GM19193 (cell line): ENCODE results near the gene HMGB4.

Source experiments
- POLR2A ChIP-seq: IDR thresholded peaks from 4 replicates; pipeline ENCODE4 v1.6.1; 2011; ENCODE audit not compliant: insufficient read depth, insufficient read length; ENCODE audit errors: extremely low read depth

The HMGB4 gene, protein sequence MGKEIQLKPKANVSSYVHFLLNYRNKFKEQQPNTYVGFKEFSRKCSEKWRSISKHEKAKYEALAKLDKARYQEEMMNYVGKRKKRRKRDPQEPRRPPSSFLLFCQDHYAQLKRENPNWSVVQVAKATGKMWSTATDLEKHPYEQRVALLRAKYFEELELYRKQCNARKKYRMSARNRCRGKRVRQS

DNA sequence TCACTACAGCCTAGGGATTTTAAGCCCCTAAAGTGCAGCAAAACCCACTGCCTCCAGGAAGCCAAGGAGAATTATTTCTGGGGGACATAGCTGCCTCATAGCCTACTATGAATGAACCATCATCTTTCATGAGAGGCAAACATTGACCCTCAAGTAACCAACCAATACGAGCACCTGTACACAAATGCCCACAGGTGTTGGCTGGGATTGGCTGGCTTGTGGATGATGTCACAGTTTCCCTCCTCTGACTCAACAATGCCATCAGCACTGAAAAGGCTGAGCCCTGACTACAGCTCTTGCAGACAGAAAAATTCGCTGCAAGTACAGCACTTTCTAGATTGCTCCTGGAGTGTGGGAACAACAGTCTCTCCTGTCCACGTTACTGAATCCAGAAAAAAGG is at the start of gene HMGB4:
Gene HMGB4, plus strand, starts transcription at position 301 of the 400 bp plus-strand sequence. CDS start 113 bp downstream, outside the sequence.
- no peak for TF ChIP-seq POLR2A

DNA sequence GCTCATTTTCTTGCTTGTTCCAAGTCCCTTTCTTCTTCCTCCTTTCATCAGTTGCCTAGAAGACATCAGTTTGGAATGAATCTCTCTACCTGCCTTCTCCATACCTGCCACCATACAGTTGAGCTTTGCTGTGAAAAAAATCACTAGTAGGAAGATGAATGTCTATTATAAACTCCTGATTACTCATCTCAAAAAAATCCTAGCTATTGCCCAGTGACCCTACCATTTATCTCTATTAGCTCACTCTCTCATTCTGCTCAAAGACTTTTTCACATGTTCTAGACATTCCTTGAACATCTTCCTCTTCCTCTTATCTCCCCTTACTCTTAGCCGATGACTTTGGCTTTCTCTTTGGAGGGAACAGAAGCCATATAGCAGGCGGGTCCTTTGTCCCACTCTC is 49.7 kb upstream of the HMGB4 start:
- no peak for TF ChIP-seq POLR2A

DNA sequence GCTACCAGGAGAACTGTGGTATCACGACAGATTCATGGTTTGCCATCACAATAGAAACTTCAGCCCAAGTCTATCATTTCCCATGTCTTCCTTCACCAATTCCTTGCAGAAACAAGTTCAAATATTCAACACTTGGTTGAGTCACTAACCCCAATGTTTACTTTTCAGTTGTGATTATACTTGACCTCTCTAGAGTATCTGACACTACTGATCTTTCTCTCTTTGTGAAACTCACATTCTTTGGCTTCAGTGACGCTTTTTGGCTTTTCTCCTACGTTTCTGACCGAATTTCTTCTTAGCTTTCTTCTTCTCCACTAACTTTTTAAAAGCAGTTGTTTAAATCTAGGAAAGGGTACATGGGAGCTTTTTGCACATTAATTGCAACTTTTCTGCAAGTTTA is 48.8 kb upstream of the HMGB4 start:
- TF ChIP-seq POLR2A, result no peak

DNA sequence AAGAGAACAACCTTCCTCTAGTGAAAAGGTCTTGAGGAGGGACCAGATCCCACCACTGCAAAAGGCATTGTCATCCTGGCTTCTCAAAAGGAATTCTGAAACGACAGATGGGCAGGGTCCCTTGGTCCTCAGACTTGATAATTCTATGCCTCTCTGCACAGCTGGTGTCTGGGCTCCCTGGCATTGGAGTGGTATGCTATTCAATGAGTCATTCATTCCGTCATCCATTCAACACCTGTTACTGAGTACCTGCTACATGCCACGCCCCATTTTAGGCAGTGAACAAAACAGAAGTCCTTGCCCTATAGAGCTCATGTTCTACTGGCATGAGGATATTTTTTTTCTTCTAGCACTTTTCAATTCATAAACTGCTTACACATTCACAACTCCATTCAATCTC is 45.8 kb upstream of the HMGB4 start:
- TF ChIP-seq POLR2A, result no peak

DNA sequence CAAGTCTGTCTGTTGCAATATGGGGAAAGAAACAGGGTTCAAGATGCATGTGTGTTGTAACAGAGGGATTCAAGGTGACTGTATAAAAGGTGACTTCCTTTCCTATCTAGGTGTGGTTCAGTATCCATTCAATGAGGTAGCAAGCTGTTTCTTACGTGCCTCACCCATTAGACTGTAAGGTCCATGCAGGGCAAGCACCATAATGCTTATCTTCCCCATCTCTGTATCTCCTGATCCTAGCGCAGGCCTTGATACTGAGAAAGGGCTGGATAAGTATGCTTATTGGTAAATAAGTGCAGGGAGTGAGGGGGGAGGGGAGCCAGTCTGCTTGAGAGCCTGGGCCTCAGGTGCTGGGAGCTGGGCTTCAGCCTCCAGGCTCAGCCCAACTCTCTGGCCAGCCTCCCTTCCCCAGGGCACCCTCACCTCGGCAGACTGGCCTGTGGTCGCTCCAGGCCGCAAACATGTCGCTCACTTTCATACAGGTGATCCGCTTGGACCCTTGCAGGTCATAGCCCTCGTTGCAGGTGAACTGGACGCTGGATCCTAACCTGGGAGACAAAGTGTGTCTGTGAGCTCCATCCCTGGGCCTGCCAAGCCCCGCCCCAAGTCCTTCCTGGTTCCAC is 44.5 kb upstream of the HMGB4 start:
- no peak for TF ChIP-seq POLR2A

DNA sequence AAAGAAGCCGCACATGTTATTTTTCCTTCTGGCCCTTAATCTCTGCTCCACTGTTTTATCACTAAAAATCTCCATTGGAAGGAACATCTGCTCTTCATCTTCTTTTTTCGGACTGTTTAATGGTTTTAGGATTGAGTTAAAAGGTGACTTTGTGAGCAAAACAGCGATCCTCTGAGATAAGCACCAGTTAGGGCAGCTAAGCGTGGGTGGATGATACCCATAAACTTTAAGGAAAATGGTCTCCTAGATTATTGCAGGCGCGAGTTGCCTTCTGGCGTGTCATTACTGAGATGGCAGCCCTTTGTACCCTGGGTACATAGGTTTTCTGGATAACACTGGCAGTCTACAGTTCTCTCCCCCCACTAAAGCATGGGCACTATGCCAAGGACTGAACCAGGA is 44.0 kb upstream of the HMGB4 start:
- no peak for TF ChIP-seq POLR2A

DNA sequence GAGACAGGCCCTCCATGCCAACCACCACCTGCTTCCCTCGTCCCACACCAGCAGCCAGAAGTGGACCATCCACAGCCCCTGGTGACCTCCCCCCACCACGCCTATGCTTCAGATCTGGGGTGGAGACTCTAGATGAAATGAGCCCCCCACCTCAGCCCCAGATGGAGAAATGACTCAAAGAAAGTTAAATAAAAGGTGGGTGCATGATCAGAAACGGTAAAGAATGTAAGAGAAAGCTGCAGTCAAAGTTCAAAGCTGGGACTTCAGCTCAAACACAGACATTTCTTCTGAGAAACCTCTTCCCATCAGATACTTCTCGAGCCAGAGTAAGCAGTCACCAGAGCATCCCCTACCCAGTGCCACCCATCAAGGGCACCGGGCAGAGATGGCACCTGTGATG is 43.1 kb upstream of the HMGB4 start:
- TF ChIP-seq POLR2A, result no peak

DNA sequence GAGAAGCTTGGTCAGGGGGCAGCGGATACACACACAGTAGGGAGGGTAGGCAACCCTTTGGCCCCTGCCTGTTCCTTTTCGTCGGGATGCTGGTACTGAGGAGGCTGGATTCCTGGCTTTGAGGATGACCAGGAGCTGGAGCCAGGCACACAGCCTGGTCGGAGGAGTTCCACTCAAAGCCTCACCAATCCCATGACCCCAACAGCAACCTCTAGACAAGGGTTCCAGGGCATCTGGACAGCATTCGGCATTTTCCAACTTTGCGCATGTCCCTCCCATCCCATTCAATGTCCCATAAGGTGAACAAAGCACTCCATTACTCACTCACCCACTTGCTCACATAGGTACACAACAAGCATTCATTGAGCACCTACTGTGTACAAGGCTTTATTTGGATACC is 42.6 kb upstream of the HMGB4 start:
- no peak for TF ChIP-seq POLR2A

DNA sequence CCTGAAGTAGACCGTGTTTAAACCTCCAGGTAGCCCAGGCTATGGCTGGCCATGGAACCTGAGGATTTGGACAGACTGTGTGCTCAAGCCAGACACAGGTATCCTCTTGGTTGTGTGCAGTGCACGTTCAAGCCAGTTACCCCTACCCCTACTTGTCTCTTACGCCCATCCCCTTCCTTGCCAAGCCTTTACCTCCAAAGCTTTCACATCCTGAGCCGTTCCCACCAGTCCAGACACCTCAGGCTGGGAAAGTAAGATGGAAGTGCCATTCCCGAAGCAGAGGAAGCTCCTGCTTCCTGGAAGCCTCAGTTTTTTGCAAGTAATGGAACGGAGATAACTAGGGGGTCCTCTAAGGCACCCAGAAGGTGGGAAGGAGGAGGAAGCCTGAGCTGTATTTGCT is 41.5 kb upstream of the HMGB4 start:
- no peak for TF ChIP-seq POLR2A

DNA sequence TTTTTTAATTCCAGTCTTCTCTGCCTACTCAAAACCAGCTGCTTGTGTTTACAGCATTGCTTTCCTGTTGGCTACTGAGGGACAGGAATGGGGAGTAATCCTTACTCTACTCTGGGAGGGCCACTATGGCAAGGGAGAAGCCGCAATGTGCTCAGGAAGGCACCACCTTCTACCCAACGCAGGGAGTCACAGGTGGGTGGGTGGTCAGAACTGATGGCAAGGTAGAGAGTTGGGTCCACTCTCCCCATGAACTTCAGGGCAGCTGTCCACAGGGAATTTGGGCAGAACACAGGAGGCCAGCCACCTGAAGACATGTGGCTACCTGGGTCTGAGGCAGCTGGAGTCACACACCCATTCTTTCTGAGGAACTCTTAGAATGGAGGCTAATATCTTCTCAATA is 40.5 kb upstream of the HMGB4 start:
- no peak for TF ChIP-seq POLR2A

DNA sequence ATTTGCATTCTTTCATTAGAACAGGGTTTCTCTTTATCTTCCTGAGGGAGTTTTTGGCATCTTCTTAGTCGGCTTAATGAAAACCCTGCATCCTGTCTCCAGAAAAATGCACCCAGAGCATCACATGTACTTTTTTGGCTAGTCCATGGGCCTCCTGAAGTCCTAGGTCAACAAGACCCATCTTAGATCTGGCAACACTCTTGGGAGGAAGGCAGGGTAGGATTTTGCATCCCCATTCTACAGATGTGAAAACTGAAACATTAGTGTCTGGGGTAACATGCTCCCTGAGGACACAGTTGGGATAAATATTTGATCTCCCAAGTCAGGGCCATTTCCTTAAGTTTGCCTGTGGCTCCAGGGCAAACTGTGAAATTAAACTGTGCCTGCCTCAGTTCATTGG is 40.0 kb upstream of the HMGB4 start:
- no peak for TF ChIP-seq POLR2A

DNA sequence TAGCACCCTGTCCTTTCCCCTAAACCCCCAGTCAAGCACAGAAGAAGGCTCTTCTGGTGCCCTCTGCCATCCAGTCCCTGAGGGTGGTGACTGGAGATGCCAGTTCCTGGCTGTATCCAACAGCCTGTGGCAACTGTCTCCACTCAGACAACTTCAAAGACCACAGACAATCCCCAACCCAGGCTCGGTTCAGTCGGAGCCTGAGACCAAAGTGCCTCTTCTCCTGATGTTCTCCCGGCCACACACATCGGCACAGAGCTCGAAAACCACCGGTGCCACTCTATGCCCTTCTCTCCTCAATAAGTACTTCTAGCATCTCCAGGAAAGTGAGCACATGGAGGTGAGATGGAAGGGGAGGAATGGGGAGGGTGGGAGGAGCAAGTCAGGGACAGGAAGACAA is 39.6 kb upstream of the HMGB4 start:
- TF ChIP-seq POLR2A, result no peak

DNA sequence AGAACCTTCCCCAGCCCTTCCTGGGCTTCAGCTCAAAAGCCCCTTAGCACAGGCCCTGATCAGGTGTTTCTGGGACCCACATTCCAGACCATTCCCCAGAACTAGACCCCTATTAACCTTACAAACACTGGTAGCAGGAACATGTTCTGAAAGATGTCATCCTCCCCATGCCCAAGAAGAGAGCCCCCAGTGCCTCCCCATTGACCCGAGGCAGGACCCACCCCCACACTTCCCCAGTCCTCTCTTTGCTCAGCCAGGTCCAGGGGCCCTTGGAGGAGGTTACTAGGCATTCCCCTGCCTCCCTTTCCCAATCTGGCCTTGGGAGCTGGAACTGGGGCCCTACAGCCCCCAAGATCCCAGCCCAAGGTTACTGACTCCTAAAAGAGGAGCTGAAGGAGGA is 38.9 kb upstream of the HMGB4 start:
- no peak for TF ChIP-seq POLR2A

DNA sequence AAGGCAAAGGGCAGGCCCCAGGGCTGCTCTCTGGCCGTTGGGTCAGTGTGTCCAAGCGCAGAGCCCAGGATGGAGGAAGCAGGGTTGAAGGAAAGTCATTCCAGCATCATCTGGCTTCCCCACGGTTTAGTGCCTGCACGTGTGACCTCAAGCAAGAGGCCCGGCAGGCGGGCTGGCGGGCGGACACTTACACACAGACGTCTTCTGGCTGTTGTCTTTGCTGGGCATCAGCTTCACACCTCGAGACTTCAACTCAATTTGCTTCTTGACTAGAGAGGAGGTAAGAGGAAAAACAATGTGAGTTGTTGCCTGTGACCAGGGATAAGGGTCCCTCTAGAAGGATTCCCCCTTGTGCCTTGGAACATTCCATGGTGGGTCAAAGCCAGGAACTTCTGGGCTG is 38.4 kb upstream of the HMGB4 start:
- TF ChIP-seq POLR2A, result no peak

DNA sequence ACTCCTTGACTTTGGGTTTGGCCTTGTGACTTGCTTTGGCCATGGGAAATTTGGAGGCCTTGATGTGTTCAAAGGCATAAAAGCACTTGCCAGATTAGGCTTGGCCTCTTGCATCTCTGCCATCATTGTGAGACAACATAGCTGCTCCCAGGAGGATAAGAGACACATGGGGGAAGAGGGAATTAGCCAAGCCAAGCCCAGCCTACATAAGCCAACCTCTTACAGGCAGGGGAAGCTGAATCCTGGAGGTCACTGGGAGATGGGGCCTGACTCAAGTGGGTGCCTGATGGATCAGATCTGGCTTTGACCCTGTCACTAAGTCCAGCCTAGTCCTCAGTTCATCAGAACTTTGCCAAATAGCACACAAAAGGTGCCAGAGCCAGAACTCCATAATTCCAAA is 37.6 kb upstream of the HMGB4 start:
- no peak for TF ChIP-seq POLR2A

DNA sequence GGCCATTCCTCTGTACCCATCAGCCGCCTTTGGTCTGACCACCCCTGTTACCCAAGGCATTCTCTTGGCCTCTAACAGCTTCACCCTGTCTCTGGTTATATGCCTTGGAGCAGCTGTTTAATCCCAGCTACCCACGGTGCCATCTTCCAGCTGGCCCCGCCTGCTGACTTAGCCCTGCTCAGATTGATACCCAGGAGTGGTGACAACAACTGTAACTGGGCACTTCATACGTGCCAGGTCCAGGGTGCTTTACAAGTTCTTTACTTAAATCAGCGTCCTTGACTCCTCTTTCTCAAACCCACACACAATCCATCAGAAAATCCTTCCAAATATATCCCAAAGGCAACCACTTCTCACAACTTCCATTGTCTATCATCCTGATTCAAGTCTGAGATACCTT is 37.2 kb upstream of the HMGB4 start:
- TF ChIP-seq POLR2A, result no peak

DNA sequence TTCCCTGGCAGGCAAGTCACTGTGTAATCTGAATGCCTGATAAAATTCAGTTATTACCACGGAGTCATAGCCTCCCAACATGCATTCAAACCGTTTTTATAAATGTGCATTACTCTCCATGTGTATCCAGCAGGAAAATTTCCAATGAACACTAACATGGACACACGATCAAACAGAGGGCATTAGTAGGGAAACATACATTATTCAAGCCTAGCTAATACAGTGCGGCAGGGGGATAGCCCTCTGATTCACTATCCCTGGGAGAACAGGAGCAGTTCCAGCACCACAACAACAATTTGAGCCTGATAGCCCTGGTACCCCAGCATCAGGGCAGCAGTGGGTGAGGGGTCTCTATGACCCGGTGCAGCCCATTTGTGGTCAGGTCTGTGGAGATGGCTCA is 35.8 kb upstream of the HMGB4 start:
- no peak for TF ChIP-seq POLR2A
